ENCODE results near the gene POU6F2.

The POU6F2 gene

DNA sequence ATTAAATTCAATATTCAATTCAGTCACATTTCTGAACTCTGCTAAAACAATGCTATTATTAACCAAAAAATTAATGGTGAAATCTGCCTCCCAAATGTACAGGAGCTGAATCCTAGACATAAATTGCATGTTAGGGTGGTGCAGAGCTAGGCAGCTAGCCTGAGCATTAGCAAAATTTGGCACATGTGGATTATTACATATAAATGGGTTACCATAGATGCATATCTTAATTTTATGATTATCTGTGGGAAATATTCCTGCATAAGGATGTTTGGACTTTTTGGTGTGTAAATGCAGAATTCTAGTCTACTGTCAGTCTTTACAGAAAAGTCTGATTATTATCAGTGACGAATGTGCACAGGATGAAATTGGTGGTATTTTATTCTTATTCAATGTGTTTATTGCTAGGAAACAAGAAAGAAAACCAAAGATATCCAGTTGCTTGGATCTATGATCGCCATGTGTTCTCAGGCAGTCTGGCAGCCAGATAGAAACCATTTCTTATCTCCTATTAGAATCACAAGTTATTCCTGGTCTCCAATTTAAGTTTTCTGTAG, 150.7 kb downstream of the POU6F2 start:
- DNase-seq (ENCODE audit: low spot score) = no peak

DNA sequence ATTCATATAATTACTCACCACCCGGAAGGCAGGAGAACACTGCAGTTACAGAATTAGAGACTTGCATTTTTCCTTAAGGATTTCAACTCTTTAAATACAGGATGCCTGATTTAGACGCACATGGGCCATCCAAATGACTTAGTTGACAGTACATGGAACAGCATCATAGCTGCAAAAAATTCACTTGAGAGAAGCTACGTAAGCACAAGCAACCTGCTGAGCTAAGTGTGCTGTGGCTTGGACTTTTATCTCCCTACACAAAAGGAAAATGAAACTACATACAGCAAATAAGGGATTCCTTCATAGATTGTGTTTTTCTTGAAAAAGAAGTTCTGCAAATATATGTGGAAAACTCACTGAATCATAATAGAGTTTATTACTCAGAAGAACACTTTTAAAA, 152.6 kb downstream of the POU6F2 start:
- DNase-seq (ENCODE audit: low spot score) = no peak

DNA sequence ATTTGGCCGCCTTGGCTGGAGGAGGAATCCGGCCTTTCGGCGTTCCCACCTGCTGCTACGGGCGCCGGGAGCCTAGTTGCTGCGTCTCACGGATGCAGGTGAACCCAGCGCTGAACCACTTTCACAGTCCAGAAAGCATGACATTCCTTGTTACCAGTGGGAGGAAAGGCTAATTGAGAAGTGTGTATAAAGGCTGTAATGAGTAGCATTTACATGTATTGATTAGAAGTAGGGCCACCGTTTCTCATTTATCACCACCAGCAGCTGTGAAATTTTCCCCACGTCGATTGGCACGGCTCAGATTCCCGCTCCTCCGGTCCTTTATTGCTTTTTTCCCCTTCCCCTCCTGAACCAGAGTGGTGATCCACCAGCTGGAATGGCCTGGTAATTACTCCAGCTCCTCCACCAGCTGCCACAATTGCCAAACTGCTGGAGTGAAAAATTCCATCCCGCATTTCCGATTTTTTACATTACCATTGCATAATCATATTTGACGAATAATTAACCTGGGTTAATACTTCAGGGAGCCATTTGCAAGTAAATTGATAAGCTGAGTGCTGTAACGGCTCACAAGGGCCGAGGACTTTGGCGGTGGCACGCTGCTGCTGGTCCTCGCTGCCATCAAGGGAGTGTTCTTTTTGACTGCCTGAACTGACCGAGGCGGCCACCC, 153.3 kb downstream of the POU6F2 start:
- no peak for DNase-seq (ENCODE audit: low spot score)

DNA sequence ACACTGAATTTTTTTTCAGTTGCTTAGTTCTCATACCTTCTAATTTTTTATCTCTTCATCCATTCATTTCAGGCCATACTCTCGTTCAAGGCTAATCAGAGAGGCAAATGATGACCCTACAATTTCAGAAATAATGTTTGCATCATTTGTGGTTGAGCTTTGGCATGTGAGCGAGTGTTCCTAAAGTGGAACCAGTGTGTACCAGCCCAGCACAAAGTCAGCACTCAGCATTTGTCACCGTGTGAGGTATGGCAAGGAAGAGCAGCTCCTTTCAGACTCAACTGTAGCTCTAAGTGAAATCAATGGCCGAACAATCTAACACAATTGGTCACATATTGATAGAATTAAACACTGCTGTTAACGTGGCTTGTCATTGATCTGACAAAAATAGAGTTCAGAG, 154.6 kb downstream of the POU6F2 start:
- DNase-seq (ENCODE audit: low spot score) = no peak

DNA sequence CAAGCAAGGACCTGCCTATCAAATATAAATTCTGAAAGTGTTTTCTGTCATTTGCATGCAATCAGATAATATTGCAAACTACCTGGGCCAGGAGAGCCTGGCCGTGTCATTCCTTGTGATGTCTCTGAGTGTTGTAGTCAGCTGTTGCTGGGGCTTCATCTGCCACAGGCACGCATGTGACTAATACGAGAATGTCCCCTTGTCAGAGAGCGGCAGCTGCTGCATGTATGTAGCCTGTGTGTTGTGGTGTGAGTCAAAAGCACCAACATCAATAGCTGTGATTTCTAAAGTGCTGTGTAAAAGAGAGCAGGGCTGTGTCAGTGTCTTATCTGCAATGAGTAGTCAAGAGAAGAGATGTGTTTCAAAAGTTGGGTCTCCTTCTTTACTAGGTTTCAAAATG, 155.4 kb downstream of the POU6F2 start:
- no peak for DNase-seq (ENCODE audit: low spot score)

DNA sequence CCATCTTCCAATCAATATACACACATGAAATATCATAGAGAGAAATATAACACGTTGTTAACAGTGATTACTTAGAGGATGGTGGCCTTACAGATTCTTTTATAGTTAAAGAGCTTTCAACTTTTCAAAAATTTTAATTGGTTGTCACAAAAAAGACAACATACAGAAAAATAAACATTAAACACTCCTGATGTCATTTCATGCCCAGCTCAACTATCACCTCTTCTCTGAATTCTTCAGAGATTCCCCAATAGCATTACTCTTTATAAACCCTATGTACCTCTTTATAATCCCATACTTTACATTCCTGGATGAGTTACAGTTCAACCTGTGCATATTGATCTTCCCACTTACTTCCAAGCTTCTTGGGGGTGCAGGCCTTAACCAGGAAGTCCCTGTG, 159.8 kb downstream of the POU6F2 start:
- DNase-seq (ENCODE audit: low spot score) = no peak

DNA sequence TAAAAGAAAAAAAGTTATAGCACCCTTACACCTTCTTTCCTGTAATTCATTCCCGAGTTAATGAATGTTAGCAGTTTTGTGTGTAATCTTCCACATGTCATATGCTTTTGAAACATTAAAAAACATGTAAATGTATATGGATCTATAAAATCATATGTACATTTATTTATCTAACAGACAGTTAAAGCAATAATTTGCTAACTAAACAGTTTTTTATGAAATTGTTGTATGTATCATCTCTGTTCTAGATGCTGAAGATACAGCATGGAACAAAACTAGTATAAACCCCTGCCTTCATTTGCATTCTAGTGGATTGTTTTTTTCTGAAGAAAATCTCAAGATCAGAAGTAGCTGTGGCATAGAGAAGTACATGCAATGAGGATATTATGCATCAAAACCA, 165.0 kb downstream of the POU6F2 start:
- DNase-seq (ENCODE audit: low spot score) = no peak

DNA sequence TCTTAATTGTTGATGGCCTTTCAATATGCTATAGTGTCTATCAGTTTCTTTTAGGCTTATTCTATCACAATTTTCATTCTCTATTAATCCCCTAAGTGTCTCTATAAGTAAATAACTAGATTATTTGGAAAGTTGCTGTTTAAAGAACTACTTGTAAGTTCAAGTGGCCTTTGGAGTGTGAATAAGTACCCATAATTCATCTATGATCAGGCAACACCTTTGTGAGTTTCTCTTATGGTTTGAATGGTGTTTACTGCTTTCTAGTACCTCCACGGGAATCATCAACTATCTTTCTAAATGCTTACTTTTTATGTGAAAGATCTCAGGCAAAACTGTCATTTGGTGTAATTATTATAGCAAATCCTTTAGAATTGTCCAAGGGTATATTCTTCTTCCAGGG, 166.7 kb downstream of the POU6F2 start:
- no peak for DNase-seq (ENCODE audit: low spot score)

DNA sequence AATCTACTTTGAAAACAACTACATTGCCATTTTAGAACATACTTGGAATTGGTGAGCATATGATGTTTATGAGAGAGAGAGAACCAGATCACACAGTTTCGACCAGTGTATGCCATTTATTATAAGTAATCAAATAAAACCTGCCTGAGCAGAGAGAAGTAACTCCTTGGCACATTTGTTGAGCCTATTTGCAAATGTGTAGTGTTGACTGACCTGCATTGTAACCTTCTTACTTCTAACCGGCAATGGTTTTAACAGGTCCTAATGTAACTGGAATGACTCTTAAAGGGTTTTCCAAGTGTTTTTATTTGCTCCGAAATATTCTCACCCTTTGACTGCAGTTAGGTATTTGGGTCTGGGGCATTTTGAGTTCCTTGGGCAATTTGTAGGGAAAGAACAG, 167.6 kb downstream of the POU6F2 start:
- DNase-seq (ENCODE audit: low spot score) = no peak

DNA sequence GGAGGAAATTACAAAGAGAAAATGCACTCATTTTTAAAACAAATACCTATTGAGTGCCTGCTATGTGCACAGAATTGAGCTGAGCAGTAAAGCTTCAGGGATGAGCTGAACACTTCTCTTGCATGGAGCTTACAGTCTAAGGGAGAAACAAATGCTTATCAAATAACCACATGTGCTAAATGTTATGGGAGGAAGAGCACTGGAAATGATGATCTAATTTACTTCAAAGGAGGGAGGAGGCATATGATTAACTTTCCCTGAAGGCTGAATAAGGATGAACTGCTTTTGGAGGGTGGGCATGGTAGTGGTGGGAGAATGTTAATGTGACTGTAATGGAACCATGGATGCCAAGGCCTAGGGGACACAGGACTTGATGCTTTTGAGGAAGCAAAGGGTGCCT, 168.2 kb downstream of the POU6F2 start:
- no peak for DNase-seq (ENCODE audit: low spot score)

DNA sequence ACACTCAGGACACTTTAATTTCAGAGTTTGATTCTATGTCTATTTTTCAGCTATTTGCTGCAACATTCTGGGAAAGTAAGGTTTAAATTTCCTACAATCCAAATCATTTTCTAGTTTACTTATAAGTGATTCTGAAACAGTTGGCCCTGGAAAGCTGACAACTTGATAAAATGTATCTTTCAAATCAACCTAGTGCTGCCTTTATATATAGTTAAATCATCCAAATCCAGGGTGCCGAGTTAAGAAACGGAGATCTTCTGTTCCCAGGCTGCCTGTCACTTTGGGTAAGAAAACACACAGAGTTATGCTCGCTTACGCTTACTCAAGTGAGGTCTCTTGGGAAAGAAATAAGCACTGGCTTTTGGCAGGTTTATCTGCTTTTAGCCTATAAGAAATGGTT, 175.0 kb downstream of the POU6F2 start:
- no peak for DNase-seq (ENCODE audit: low spot score)

DNA sequence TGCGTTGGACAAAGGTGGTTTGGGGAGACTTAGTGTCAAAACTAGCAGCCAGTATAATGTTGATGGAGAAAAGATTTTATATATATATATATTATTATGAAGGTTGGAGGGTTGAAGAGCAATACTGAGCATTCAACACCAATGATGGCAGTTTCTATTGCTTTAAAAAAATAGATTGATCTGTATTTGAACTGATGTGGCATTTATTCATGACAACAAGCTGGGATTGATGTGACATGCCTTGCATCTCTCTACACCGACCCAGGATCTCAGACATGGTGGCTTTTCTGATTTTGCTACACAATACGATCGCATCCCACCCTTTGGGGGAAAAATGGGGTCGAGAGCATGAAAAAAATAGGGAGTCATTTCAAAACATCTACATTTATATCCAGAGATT, 175.4 kb downstream of the POU6F2 start:
- DNase-seq (ENCODE audit: low spot score) = no peak

DNA sequence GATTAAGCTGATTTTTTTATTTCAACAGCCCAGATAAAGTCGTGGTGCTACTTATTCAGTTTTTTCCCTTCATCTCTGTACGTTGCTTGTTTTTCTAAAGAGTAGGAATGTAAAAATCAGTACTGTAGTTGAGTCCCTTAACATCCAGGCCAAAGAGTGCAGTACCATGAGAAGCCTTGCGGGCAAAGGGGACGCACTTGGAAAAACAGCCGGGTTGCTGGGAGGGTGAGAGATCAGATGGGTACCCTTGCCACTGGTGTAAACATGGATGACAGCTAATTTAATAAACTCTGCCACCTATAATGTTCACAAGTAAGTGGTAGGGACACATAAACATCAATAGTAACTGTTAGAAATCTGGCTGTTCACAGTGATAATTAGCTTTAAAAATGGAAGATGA, 175.9 kb downstream of the POU6F2 start:
- DNase-seq (ENCODE audit: low spot score) = no peak

DNA sequence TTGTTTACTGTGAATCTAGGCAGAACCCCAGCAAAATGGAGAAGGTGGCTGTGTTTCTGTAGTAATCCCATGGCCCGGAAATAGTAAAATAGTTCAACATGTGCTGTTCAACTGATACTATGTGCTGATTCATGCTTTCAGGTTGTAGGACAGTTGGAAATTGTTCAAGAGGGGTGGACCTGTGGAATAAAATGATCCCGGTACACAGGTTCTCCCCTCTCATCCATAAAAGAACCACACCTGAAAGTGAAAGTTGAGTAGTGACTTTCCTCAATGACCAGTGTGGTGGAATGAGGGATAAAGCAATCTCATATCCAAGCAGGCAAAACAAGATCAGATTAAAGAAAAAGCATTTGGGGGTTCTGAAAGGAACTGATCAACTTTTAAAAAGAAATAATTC, 177.1 kb downstream of the POU6F2 start:
- DNase-seq (ENCODE audit: low spot score) = no peak

DNA sequence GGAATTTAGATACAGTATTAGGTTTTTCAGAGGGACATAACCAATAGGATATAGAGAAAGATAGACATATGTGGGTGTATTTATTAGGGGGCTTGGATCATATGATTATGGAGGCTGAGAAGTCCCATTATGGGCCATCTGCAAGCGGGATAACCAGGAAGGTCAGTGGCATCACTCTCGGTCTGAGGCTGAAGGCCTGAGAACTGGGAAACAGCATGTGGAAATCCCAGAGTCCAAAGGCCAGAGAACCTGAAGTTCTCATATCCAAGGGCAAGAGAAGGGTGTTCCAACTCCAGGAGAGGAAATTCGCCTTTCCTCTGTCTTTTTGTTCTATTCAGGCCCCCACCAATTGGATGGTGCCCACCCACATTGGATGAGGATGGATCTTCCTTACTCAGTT, 180.7 kb downstream of the POU6F2 start:
- no peak for DNase-seq (ENCODE audit: low spot score)

DNA sequence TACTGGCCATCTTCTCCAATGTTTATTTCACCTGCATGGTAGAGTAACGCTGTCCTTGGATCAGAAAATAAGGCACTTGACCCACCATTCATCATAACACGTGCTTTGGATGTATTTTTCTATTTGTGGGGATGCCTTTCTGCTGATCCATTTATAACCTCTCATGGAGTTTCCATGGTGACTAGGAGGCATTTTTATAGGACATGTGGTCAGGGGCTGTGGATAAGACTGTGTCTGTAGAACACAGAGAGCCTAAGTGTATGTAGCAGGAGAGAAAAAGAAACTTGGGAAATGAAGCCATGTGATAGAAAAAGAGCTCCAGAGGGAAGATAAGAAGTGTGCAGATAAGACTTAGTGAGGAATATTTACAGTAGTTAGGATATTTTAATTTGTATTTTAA, 184.2 kb downstream of the POU6F2 start:
- DNase-seq (ENCODE audit: low spot score) = no peak

DNA sequence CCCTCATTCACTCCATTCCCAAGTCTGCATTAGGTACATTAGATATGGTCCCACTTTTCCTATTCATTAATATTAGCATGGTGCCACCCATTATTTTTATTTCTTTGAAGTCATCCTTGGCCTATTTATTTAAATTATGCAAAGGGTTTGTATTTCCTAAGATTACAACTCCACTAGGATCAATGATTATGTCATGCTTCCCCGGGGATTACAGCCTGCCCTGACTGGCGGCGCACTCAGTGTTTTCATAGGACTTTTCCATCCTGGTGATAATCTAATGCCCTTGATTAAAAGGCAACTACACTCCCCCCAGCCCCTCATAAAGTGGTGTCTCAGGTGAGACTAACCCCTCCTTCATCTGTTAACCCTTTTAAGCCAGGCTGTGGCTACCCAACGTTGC, 187.2 kb downstream of the POU6F2 start:
- no peak for DNase-seq (ENCODE audit: low spot score)

DNA sequence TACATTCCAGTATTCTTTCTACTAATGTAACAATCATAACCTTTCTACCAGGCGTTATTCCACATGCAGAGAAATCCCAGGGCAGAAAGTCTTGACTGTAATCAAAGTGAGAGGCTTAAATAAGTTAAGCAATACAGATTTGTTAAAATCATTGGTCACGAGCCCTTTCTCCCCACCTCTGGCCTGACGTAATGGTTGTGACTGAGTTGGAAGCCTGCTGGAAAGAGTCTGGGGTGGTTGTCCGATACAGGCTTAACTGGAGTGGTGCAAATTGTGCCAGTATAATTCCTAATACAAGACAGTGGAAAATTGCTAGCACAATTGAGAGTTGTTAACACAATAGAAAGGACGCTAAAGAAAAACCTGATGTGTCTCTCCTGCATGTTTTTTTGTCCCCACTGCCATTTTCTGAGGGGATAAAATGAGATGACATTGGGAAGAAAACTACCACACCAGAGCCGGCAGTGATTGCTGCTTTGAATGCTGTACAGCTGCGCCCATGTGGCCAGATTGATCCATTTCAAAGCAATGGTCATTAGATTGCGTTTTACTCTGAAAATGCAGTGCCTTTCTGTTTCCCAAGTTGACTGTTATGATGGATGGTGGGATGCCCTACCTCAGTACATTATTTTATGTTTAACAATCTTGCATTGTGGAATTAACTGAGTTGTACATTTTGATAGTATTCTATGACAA, 190.8 kb downstream of the POU6F2 start:
- DNase-seq (ENCODE audit: low spot score) = no peak

DNA sequence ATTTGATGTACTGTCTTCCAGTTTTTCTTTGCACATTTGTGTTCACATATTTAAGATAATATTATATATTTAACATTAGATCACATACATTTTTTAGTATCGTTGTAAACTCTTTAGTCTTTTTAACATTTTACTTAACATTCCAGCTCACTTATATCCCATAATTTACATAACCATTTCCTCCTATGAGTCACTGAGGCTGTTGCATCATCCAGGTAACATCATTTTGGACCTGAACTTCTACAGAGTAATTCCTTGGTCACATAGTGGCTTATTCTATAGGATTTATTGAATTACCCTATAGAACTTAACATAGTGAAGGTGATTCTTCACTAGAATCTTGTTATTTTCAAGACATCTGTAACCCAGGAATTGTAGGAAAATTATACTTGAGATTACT, 194.4 kb downstream of the POU6F2 start:
- no peak for DNase-seq (ENCODE audit: low spot score)

DNA sequence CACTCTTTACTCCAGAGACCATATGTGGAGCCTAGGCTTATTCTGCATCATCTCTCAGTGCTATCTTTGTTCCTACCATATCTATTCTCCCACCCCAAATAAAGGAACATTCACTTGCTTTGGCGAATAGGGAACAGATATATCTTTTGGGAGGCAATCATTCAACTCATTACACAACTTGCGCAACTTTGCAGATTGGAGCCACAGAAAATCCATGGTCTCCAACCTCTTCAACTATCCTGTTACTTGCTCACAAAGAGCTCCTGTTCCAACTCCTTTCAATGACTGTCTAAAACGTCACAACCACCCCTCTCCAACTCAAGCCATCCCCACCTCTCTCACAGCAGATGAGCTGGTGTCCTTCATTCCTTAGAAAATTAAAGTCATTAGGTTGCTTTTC, 203.7 kb downstream of the POU6F2 start:
- no peak for DNase-seq (ENCODE audit: low spot score)

DNA sequence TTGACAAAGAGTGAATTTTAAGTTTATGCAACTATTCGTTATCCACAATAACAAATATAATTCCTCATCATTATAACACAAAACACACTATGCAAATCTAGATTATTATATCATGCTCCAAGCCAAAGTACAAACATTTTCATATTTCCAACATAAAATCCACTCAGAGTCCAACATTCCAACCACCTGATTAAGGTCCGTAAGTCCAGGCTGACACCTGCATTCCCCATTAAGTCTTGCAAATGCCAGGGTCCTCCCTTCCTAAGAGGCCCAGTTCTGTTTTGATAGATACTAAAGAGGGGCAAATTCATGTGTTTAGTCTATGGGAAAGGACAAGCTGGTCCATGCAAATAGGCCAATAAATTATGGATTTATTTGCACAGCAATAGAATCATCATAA, 206.1 kb downstream of the POU6F2 start:
- DNase-seq (ENCODE audit: low spot score) = no peak

DNA sequence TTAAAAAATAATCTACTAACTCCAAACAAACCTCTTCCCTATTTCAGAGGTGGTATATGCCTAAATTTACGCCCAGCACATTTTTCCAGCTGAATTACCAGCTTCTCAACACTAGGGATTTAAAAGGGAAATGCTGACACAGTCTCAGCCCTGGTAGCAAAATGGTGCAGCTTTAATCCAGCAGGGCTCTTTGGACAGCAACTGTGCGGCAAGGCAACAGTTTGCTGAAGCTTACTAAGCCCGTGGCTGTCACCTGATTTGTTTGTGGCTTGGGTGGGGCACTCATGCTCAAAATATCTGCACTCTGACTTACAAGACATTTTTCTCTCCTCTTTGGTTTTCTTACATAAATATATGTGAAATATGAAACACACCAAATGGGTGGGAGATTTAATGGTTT, 206.7 kb downstream of the POU6F2 start:
- DNase-seq (ENCODE audit: low spot score) = no peak

DNA sequence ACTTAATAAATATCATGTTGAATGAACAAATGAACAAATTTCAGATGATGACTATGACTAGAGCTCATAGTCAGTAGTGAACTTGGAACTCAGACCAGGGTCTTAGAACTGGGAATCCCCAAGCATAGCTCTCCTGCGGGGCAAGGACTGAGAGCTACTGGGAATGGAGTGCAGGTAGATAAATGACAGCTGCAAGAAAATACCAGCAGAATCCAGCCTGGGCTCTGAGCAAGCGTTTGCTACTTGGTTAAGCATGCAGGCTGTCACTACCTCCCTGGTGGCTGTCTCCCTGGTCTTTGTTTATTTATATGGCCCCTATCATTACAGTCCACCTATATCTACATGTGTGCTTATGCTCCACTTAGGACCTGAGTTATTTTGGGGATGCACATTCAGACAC, 208.4 kb downstream of the POU6F2 start:
- DNase-seq (ENCODE audit: low spot score) = no peak

DNA sequence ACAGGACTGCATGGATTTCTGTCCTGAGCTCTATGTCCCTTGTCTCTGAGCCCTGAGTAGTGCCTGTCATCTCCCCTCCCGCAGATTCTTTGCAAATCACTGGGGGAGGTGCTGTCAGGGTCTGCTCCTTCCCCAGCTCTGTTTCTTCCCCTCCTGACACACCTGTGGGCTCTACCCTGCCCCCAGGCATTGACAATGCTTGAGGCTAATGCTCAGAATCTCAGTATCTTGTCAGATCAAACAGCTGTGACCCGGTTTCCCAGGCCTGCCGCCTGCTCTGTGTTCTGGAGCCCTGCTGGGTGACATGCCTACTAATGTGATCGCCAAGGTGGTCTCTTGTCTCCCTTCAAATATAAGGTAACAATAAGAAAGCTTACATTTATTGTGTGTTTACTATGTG, 209.0 kb downstream of the POU6F2 start:
- DNase-seq (ENCODE audit: low spot score) = no peak

Measured in left forelimb (tissue), 1 donor.